B cell (primary cell): Measurements from ENCODE around the gene HCN1.
"Not testable (repeated sequence)": the region's sequence is repeated elsewhere in the genome, so short reads cannot be mapped to it uniquely, and the experiment has no call there.

Source experiments
- CTCF ChIP-seq: fragments of 200-600 bp; IDR thresholded peaks from one replicate; pipeline ENCODE4 v1.8.0; 2022; ENCODE audit warnings: antibody characterized with exemption, mild to moderate bottlenecking
- EZH2 ChIP-seq: IDR thresholded peaks from 2 replicates; pipeline ENCODE4 v1.6.1; 2012; ENCODE audit warnings: borderline replicate concordance, low read depth, mild to moderate bottlenecking, moderate library complexity, low read length; ENCODE audit not compliant: insufficient read depth, poor library complexity, severe bottlenecking

- not testable (repeated sequence) for TF ChIP-seq CTCF, EZH2
Observed at GRCh38 chr5:45371423-45371822, 324.8 kb downstream of the HCN1 start.
